Endothelial cell (in vitro differentiated cells): ENCODE data around the gene PPP6C. TPM values are rescaled to one million over a fixed set of nuclear protein-coding genes. Genes with fewer than 3 reads are reported as not detected.

Source experiments
- DNase-seq: peaks from one replicate; pipeline ENCODE4 v3.0.0; 2021; ENCODE audit warnings: low spot score
- H3K27ac Mint-ChIP-seq: one replicate; pipeline ENCODE4 v1.8.0; 2021; ENCODE audit warnings: mixed read lengths, inconsistent platforms; ENCODE audit not compliant: unreplicated experiment
- H3K27me3 Mint-ChIP-seq: one replicate; pipeline ENCODE4 v1.8.0; 2021; ENCODE audit warnings: mild to moderate bottlenecking, moderate library complexity, mixed read lengths, inconsistent platforms; ENCODE audit not compliant: unreplicated experiment
- H3K36me3 Mint-ChIP-seq: one replicate; pipeline ENCODE4 v1.8.0; 2021; ENCODE audit warnings: mild to moderate bottlenecking, low read depth, mixed read lengths, inconsistent platforms; ENCODE audit not compliant: unreplicated experiment
- H3K4me1 Mint-ChIP-seq: one replicate; pipeline ENCODE4 v1.8.0; 2021; ENCODE audit warnings: mild to moderate bottlenecking, mixed read lengths, inconsistent platforms; ENCODE audit not compliant: unreplicated experiment
- H3K4me3 Mint-ChIP-seq: one replicate; pipeline ENCODE4 v1.8.0; 2021; ENCODE audit warnings: mild to moderate bottlenecking, mixed read lengths, inconsistent platforms; ENCODE audit not compliant: unreplicated experiment
- H3K9me3 Mint-ChIP-seq: one replicate; pipeline ENCODE4 v1.8.0; 2021; ENCODE audit warnings: mixed read lengths, inconsistent platforms; ENCODE audit not compliant: unreplicated experiment
- total RNA-seq: library from RNA; stranded (reverse); fragmentation: NEBNext Ultra II Directional; extraction: Animal tissue kit (Norgen Biotek cat#: 25700); gene quantifications from one replicate; pipeline ENCODE4 v1.2.1, GENCODE V29; 2021; ENCODE audit not compliant: unreplicated experiment
- TF ChIP-seq, protein P1 (sequence below): fragments of 200-600 bp; sonication (generic); IDR thresholded peaks from one replicate; pipeline ENCODE4 v1.5.0; 2021; ENCODE audit warnings: antibody characterized with exemption; ENCODE audit not compliant: unreplicated experiment

The PPP6C gene
- total RNA-seq, 1 donor from 2014 or later, result 46.0 TPM

DNA sequence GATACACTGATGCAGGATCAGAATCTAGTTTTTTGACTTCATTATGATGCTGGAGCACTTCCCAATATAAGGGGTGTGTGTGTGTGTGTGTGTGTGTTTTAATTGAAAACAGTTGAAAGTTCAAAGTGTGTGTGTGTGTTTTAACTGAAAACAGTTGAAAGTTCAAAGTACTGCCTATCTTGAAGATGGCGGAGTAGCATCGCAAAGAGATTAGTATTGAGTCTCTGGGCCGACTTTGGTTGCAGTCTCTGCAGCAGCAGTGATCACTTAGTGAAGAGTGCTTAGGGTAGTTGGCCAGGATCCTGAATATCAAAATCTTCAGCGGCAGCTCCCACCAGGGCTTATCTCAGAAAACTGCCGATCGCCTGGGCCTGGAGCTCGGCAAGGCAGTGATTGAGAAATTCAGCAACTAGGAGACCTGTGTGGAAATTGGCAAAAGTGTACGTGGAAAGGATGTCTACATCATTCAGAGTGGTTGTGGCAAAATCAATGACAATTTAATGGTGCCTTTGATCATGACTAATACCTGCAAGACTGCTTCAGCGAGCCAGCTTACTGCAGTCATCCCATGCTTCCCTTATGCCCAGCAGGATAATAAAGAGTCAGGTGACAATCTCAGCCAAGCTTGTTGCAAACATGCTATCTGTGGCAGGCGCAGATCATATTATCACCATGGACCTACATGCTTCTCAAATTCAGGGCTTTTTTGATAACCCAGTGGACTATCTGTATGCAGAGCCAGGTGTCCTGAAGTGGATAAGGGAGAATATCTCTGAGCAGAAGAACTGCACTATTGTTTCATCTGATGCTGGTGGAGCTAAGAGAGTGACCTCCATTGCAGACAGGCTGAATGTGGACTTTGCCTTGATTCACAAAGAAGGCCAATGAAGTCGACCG lies 39.0 kb downstream of the PPP6C start:
- Mint-ChIP-seq H3K9me3 (no peaks in the 10 kb centered on the region), H3K27me3 (peaks cover 3% of the 10 kb centered on the region), H3K27ac (no peak overlapping the region), H3K4me1 (peaks cover 5% of the 10 kb centered on the region), H3K36me3 (peaks cover 27% of the 10 kb centered on the region), H3K4me3 (peak overlapping the region; percentile 73)
- TF ChIP-seq, protein P1, sequence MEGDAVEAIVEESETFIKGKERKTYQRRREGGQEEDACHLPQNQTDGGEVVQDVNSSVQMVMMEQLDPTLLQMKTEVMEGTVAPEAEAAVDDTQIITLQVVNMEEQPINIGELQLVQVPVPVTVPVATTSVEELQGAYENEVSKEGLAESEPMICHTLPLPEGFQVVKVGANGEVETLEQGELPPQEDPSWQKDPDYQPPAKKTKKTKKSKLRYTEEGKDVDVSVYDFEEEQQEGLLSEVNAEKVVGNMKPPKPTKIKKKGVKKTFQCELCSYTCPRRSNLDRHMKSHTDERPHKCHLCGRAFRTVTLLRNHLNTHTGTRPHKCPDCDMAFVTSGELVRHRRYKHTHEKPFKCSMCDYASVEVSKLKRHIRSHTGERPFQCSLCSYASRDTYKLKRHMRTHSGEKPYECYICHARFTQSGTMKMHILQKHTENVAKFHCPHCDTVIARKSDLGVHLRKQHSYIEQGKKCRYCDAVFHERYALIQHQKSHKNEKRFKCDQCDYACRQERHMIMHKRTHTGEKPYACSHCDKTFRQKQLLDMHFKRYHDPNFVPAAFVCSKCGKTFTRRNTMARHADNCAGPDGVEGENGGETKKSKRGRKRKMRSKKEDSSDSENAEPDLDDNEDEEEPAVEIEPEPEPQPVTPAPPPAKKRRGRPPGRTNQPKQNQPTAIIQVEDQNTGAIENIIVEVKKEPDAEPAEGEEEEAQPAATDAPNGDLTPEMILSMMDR, result no peak
- no peak for DNase-seq

DNA sequence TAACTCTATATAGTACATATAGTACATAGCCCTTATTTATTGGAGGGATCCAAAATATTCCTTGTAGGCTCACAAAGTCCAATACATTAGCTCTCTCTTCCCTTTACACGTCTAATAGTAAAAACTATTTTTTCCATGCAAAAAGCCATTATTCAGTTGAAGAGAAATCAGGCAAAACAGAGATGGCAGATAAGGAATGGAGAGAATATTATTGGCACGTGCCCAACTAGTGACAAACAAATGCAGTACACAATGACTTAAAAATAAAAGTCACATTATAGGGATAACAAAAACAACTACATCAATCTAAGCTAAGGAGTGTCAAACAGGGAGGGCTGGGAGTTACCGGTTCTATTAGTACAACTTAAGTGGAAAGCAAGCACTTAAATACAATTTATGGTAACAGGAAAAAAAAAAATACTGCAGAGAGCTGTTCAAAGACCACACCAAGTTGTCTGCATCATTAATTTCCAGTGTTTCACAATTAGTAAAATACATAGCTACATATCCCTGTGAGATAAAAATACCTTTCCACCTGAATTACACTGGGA lies 42.1 kb downstream of the PPP6C start:
- DNase-seq, result no peak
- no peaks in the 10 kb centered on the region for H3K9me3 Mint-ChIP-seq
- H3K4me3 Mint-ChIP-seq, result no peak overlapping the region
- H3K27ac Mint-ChIP-seq, result no peak overlapping the region
- peaks cover 8% of the 10 kb centered on the region for H3K4me1 Mint-ChIP-seq
- TF ChIP-seq, protein P1, result no peak
- peaks cover 23% of the 10 kb centered on the region for H3K36me3 Mint-ChIP-seq
- peaks cover 6% of the 10 kb centered on the region for H3K27me3 Mint-ChIP-seq

DNA sequence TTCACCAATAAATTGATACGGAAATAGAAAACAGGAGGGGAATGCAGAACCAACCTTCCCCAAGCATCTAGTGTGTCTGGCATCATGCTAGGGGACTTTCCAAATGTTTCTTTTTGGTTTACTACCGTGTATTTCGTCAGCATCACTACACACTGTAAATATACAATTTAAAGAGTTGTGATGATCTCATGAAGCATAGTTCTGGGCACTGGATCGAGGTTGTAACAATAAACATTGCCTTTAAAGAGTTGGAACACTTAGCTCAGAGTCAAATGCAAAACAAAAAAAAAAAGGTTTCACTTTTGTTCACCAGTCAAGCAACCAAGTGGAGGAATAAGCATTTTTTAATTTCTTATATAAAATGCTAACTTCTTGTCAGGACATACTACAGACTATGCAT lies 43.4 kb downstream of the PPP6C start:
- Mint-ChIP-seq H3K36me3 (peaks cover 13% of the 10 kb centered on the region), H3K27me3 (peaks cover 9% of the 10 kb centered on the region), H3K4me1 (peaks cover 11% of the 10 kb centered on the region), H3K9me3 (no peaks in the 10 kb centered on the region), H3K27ac (no peak overlapping the region), H3K4me3 (no peak overlapping the region)
- TF ChIP-seq, protein P1, result no peak
- no peak for DNase-seq

DNA sequence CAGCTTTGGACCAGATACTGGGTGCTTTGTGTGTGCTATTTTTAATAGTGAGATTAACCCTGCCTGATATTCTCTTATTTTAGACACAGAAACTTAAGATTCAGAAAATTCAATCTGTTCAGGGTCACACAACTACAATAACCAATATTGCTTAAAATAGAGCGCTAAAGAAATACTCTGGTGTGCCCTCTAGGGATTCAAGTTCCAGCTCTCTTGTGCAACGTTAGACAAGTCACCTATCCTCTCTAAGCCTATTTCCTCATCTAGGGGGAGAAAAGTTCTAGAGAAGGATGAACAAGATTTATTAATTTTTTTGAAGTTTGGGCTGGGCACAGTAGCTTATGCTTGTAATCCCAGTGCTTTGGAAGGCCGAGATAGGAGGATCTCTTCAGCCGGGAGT lies 44.2 kb downstream of the PPP6C start:
- TF ChIP-seq, protein P1, result no peak
- Mint-ChIP-seq H3K27me3 (peaks cover 9% of the 10 kb centered on the region), H3K4me3 (no peak overlapping the region), H3K4me1 (peaks cover 11% of the 10 kb centered on the region), H3K9me3 (no peaks in the 10 kb centered on the region), H3K27ac (no peak overlapping the region), H3K36me3 (peaks cover 7% of the 10 kb centered on the region)
- DNase-seq, result no peak
